Measurements from ENCODE around the gene RASA3.

DNA sequence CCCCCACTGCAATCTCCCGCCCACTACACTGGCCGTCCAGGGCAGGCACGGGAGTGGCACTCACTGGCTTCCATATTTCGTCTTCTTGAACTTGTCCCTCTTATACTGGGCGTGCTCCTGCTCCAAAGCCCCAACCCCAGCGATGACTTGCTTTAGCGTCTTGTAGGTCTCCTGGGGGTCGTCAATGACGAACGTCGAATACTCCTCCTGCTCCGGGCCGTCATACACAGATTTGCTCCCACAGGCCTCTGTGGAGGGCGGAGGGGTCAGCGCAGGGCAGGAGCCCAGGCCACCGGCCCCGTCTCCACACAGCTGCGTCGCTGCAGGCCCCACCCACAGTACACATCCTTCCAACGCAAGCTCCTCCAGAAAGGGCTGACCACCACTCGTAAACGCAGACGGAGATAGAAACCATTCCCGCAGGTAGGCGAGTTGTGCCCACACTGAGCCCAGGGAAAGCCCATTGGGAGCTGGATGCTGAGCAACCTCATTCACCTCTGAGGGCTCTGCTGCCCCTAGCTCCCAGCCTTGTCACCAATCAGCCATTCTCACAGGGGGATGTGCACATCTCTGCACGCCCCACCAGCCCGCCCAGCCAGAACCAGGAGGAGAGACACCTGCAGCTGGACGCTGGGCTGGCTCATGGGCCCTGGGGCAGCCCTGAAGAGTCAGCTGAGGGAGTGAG lies 150.7 kb downstream of the RASA3 start:
- TF ChIP-seq POLR2AphosphoS5 (IDR thresholded peaks at IDR 0.05) (no peak), POLR2A (IDR thresholded peaks at IDR 0.05) (no peak), EP300 (IDR thresholded peaks at IDR 0.05) (no peak)
- TF ChIP-seq, protein P1, sequence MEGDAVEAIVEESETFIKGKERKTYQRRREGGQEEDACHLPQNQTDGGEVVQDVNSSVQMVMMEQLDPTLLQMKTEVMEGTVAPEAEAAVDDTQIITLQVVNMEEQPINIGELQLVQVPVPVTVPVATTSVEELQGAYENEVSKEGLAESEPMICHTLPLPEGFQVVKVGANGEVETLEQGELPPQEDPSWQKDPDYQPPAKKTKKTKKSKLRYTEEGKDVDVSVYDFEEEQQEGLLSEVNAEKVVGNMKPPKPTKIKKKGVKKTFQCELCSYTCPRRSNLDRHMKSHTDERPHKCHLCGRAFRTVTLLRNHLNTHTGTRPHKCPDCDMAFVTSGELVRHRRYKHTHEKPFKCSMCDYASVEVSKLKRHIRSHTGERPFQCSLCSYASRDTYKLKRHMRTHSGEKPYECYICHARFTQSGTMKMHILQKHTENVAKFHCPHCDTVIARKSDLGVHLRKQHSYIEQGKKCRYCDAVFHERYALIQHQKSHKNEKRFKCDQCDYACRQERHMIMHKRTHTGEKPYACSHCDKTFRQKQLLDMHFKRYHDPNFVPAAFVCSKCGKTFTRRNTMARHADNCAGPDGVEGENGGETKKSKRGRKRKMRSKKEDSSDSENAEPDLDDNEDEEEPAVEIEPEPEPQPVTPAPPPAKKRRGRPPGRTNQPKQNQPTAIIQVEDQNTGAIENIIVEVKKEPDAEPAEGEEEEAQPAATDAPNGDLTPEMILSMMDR (IDR thresholded peaks at IDR 0.05), result no peak

Data from sigmoid colon (tissue), 4 donors.